Cerebellar nuclear complex (tissue), 1 donor: Measurements from ENCODE around the gene MRRF.

ENCODE experiments used
- DNase-seq, 2 experiments: peaks; one replicate each; lab custom pipeline; 2025; lab: John Stamatoyannopoulos, UW

The MRRF gene

GRCh38 chr9:122228568-122229484, 35.9 kb upstream of the MRRF start, which contains the start of gene LHX6:
TSS of gene LHX6 (minus strand) at chr9:122228957. CDS start at chr9:122228740, 217 bp downstream.
- no peak for DNase-seq

DNA sequence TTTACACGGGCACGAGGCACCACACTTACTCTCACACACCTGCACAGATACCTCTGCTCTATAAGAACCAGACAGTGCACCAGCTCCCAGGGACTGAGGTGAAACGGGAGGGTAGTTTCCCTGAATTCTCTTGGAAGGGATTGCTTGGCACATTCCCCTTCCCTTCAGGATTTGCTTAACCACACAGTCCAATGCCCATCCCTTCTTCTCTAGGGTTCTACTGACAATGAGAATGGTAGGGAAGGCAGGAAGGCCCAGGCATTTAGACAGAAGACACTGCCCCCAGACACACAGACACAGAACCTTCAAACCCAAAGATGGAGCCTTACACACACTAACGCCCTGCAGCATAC, 35.2 kb upstream of the MRRF start:
- DNase-seq, result no peak

- DNase-seq, result no peak
Observed at GRCh38 chr9:122232796-122233306, 31.8 kb upstream of the MRRF start.

DNA sequence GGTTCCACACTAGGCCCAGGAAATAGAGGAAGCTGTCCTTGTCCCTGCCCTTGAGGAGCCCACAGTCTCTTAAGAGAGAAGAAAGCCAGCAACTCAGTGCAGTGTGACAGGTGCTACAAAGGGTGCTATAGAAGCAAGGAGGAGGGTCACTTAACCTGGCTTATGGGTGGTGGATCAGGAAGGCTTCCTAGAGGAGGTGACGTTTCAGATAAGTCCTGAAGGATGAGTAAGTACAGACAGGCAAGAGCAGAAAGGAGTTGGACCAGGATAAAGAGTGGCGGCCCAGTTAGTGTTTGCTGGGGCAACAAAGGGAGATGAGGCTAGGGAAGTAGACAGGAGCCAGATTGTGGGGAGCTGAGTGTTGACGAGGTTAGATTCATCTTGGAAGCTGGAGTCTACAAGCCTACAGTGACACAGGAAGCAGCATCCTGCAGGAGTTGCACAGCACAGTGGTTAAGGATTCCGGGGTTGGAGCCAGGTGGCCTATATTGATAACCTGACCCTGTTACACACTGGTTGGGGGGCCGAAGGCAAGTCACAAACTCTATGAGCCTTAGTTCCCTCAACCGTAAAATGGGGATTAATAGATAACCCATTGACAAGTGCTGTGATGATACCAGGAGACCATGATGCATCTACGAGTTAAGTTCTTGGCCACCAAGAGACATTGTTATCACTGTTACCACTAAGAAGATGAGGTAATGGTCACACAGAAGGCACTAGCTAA, 30.5 kb upstream of the MRRF start:
- no peak for DNase-seq

GRCh38 chr9:122236681-122237080, 28.0 kb upstream of the MRRF start:
- DNase-seq, result no peak

DNA sequence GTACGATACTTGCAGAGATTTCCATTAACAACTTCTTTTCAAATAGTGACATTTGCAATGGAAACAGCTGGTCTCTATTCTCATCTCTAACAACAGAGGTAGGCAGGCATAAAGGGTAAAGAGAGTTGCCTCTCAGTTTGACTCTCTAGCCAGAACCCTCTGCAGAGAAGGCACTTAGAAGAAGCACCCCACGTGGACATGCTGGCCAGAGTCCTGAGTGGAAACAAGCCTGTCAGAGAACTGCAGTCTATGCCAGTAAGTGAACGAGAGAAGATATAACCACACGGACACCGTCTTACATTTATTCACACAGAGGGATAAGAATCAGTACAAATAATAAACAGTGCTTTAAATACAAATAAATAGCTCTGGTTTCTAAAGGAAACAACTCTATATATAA, 25.0 kb upstream of the MRRF start:
- DNase-seq, result no peak

- DNase-seq, result no peak
Observed at GRCh38 chr9:122244349-122244748, 20.3 kb upstream of the MRRF start.

- no peak for DNase-seq
Observed at GRCh38 chr9:122246666-122247065, 18.0 kb upstream of the MRRF start.

GRCh38 chr9:122248448-122248865, 16.2 kb upstream of the MRRF start:
- DNase-seq, result no peak

DNA sequence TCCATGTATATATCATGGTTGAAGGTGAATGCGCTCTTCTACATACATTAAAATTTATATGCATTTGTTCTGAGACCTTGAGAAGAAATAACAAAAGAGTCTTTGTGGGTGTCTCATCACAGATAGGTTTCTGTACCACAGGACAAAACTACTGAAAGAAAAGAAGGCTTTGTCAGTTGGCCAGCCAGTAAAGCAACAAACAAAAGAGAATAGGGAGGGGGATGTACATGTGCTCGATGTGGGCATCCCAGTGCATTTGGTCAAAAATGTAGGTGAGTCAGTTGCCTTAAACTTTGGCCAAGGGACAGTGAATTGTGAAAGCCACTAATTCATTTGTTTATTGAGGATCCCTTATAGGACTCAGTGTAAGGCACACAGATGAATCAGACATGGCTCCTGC, 13.3 kb upstream of the MRRF start:
- no peak for DNase-seq

DNA sequence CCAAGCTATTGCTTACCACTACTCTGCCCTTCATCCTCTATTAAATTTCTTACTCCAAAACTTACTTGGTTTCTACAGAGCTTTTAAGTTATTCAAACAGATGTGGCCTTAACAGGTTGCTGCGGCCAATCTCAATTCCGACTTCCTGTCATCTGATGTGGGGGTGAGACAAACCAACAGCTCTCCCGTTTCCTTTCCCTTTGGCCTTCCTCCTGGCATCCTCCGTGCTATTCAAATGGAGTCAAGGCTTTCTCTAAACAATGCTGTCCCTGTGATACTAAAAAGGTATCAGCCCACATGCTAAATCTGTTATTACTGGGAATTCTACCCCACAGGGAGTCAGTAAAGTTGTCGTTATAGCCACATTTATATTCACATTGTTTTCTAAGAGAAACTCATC, 11.9 kb upstream of the MRRF start:
- DNase-seq, result no peak

GRCh38 chr9:122254761-122255160, 9.9 kb upstream of the MRRF start:
- no peak for DNase-seq

DNA sequence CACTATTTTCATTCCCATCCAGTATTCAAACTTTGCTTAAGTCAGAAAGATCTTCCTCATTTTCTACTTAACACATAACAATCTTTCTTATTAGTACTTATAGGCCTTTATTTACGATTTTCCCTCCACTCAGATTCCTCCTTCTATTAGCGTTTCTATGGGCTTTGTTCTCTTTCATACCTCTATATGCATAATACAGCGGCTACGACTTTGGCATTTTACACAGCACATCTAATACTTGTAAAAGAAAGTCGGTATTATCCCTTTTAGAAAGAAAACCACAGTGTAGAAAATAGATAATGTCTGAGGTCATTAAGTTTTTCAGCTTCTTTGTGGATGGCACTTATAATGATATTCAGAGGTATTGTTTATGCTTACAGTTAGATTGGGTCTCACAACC, 8.5 kb upstream of the MRRF start:
- no peak for DNase-seq

DNA sequence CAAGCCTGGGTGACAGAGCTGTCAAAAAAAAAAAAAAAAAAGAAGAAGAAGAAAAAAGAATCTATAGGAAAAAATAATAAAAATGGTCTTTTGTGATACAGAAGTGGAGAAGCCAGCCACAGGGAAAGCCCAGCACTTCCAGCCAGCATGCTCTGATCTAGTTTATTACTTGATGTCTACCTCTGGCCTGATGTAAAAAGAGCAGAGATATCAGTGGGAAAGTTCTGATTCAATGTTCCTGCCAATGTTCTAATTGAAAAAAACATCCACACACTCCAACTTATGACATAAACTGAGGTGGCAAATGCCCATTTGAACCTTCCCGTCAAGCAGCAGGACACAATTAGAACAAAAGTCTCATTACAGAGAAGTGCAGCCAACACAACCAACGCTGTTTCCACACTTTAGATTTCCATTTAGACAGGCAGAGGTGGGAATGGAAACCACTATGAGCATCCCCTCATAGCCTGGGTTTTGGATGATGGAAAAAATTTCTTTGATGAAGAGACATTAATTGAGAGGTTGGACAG, 5.7 kb upstream of the MRRF start:
- no peak for DNase-seq

GRCh38 chr9:122261469-122261881, 3.2 kb upstream of the MRRF start:
- DNase-seq, result no peak

GRCh38 chr9:122262073-122262472, 2.6 kb upstream of the MRRF start:
- no peak for DNase-seq

DNA sequence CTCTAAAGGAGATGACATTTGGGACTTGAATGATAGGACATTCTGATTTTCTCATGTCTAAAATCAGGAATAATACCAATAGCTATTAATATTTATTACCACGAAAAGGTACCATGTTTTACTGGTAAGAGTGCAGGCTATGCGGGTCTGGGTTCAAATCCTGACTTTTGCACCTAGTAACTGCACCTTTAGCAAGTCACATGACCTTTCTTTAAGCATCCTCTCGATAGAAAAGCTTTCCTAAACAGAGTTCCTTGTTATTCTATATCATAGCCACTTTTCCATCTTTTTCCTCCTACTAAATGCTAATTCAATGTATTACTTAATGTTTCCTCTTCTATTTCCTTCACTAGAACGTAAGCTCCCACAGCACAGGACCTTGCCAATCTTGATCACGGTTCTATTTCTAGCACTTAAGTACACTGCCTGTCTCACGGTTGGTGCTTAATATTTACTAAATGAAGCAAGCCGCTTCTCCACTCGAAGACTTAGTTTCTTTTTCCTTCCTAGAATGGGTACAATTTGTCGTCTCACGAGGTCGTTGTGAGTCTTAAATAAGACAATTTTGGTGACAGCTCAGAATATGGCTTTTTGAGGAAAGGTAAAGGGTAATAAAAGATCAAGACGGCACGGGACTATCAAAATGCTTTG, 858 bp upstream of the MRRF start:
- no peak for DNase-seq

GRCh38 chr9:122265149-122265915, 650 bp downstream of the MRRF start:
- DNase-seq, result no peak

- DNase-seq, result no peak
Observed at GRCh38 chr9:122268041-122268814, 3.5 kb downstream of the MRRF start.

GRCh38 chr9:122274055-122274454, 9.4 kb downstream of the MRRF start:
- DNase-seq, result no peak

- DNase-seq, result no peak
Observed at GRCh38 chr9:122276096-122276495, 11.4 kb downstream of the MRRF start.
